ENCODE data around the gene ECHDC3.

ECHDC3 gene

GRCh38 chr10:11776080-11776479 lies 33.9 kb downstream of the ECHDC3 start:
- DNase-seq (ENCODE audit: low read depth, low spot score) = no peak

- DNase-seq (ENCODE audit: low read depth, low spot score) = no peak
These were observed 38.9 kb downstream of the ECHDC3 start for GRCh38 chr10:11781114-11781513.

- no peak for DNase-seq (ENCODE audit: low read depth, low spot score)
These were observed 40.8 kb downstream of the ECHDC3 start for GRCh38 chr10:11782793-11783557.

DNA sequence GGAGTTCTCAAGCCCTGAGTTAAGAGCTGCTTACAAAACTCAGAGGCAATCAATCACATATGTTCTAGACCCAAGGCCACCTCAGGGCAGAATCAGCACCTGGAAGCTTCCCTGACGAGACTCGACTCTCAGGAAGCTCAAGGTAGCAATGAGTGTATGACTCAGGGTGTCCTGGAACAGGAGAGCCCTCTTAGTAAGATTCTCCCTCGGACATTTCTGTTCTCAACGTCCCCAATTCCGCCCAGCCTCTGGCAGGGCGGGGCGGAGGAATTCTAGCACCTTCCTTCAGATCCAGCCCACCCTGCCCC lies 41.3 kb downstream of the ECHDC3 start:
- no peak for DNase-seq (ENCODE audit: low read depth, low spot score)

- no peak for DNase-seq (ENCODE audit: low read depth, low spot score)
These were observed 45.2 kb downstream of the ECHDC3 start for GRCh38 chr10:11787374-11787773.

- DNase-seq (ENCODE audit: low read depth, low spot score) = no peak
These were observed 45.7 kb downstream of the ECHDC3 start for GRCh38 chr10:11787846-11788245.

GRCh38 chr10:11789306-11789705 lies 47.1 kb downstream of the ECHDC3 start:
- DNase-seq (ENCODE audit: low read depth, low spot score) = no peak

DNA sequence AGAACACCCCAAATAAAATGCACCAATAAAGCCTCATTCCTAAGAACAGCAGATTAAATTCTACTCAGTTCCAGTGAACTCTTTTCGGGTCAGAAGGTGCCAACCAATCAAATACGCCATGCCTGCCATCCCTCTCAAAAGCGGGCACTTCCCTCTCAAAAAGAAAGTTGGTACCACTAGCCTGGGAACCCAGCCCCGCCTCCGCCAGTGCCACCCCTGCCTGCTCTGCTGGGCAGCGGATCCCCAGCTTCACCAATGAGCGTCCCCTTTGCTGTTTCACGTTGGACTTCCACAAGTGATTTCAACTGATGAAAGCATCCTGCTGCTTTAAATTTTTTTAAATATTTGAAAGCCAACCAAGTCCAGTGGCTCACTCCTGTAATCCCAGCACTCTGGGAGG lies 47.8 kb downstream of the ECHDC3 start:
- DNase-seq (ENCODE audit: low read depth, low spot score) = no peak

DNA sequence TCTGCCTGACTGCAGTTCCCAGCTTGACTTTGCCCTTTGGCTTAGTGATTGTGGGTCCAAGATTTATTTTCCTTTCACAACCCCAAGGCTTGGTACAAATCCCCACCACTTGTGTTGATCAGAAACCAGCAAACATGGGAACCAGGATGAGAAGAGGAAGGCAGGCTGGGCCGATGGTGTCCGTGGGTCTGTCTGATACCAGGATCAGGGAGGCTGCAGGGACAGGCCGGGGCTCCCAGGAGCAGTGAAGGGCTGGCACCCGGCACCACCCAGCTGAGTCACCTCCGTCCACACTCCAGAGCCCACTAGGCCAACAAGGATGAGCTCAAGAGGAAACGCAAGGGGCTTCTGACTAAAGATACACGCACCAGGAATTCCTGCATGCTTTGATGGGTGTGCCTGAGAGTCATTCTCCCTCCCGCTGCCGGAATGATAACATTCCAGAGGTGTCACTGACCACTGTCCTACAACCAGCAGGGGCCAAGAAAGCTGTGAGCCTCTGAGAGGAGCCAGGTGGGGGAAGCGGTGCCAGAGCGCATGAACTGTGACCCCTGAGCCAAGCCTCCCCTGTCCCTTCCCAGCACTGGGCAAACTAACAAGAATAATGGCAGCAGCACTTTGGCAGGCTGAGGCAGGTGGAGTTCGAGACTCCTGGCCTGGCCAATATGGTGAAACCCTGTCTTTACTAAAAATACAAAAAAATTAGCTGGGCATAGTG lies 51.7 kb downstream of the ECHDC3 start:
- DNase-seq (ENCODE audit: low read depth, low spot score) = no peak

GRCh38 chr10:11794566-11794965 lies 52.4 kb downstream of the ECHDC3 start:
- no peak for DNase-seq (ENCODE audit: low read depth, low spot score)

- DNase-seq (ENCODE audit: low read depth, low spot score) = no peak
These were observed 53.1 kb downstream of the ECHDC3 start for GRCh38 chr10:11795101-11795920.

DNA sequence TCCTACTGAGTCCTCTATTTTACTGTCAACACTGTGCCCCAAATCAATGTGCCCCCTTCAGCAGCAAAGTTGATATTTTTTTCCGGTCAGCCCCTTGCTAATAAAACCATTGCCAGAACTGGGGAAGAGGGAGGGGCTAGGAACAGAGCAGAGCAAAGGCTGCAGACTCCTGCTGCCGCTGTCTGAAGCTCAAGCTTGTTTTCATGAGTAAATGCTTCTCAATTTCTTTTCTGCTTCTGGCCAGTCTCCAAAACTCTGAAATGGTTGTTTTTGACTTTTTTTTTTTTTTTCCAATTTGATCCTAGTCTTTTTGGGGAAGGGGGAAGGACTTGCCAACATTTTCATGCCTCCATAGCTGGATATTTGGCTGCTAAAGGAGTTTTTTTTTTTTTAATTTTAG lies 54.3 kb downstream of the ECHDC3 start:
- no peak for DNase-seq (ENCODE audit: low read depth, low spot score)

DNA sequence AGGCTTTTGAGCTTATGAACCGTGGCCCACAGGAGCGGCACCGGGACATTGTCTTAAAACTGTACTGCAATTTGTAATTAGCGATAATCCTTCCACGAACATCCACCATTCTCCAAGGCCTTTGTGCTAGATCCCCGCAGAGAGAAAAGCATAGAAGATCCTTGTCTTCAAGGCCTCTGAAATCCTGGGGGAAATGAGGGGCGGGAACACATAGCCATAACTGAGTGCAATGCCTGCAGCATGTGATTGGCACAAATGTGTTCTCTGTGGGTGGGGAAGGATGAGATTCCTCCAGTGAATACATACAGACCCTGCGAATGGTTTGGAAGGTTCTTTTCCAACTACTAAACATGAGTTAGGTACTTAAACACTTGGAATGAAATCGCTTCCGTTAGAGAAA lies 55.1 kb downstream of the ECHDC3 start:
- no peak for DNase-seq (ENCODE audit: low read depth, low spot score)

- no peak for DNase-seq (ENCODE audit: low read depth, low spot score)
These were observed 55.9 kb downstream of the ECHDC3 start for GRCh38 chr10:11797847-11798633.

GRCh38 chr10:11798845-11799735 lies 56.9 kb downstream of the ECHDC3 start:
- DNase-seq (ENCODE audit: low read depth, low spot score) = no peak

DNA sequence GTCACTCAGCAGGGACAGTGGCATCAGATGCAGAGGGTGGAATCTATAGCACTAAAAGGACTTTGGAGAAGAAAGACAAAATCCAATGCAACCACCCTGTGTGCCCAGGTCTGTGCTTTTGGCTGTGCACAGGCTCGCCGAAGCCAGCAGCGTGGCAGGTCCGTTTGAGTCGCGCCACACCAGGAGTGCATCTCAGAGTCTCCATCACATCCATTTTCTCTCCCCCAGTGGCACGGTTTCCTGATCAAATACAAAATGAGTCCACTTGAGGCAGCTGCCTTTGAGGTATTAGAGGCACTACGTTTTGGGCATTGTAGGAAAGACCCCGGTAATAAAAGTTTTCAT lies 57.5 kb downstream of the ECHDC3 start:
- no peak for DNase-seq (ENCODE audit: low read depth, low spot score)

DNA sequence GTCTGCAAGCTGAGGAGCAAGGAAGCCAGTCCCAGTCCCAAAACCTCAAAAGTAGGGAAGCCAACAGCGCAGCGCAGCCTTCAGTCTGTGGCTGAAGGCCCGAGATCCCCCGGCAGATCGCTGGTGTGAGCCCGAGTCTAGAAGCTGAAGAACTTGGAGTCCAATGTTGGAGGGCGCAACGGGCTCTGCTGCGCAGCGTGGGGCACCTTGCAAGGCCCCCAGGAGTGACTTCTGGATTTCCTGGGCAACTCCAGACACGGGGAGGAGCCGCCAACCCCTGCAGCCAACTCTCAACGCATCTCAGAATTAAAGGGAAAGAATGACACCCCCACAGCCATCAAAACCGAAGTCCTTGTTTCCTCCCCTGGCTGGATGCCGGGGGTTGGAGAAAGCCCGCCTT lies 62.2 kb downstream of the ECHDC3 start:
- DNase-seq (ENCODE audit: low read depth, low spot score) = no peak

GRCh38 chr10:11805792-11806191 lies 63.6 kb downstream of the ECHDC3 start:
- no peak for DNase-seq (ENCODE audit: low read depth, low spot score)

- no peak for DNase-seq (ENCODE audit: low read depth, low spot score)
These were observed 64.5 kb downstream of the ECHDC3 start for GRCh38 chr10:11806706-11807105.

DNA sequence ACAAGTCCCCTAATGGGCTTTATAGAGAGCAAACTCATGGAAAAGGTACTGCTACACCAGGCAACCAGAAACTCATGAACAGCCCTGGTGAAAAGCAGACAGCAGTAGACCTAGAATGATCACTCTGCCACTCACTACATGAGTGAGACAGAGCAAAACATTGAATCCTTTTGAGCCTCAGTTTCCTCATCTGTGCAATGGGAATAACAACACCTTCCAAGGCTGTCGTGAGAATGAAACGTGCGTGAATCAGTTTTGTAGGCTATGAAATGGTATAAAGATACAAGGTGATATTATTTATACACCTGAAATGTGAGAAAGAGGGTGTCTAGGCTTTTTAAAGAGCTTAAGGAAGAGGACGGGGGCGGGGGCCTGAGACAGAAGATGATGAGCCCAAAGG lies 66.6 kb downstream of the ECHDC3 start:
- DNase-seq (ENCODE audit: low read depth, low spot score) = no peak

DNA sequence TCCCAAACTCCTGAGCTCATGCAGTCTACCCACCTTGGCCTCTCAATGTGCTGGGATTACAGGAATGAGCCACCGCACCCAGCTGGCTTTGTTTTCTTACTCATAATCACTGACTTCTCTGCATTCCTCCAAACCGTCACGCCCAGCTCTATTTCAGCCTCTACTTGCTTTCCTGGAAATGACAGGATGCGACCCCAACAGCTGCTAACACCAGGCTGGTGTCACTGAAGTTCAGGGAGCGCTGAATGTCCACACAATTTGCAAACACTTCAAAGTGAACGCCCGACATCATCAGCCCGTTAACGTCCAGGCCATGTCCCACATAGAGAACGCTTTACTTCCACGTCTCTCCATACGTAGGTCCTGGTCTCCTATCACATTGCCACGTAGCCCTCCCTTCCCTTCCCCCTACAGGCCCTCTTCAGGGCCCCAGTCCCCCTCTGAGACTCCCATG lies 68.2 kb downstream of the ECHDC3 start:
- DNase-seq (ENCODE audit: low read depth, low spot score) = no peak
